GM18526 (cell line): ENCODE measurements around the gene BTG4.

Source experiments
- POLR2A ChIP-seq: IDR thresholded peaks from 3 replicates; pipeline ENCODE4 v1.6.1; 2011; ENCODE audit not compliant: insufficient read length; ENCODE audit errors: extremely low read depth

BTG4 gene

GRCh38 chr11:111540937-111541253 lies 28.7 kb upstream of the BTG4 start:
- TF ChIP-seq POLR2A, result no peak

- TF ChIP-seq POLR2A, result no peak
These were observed 28.1 kb upstream of the BTG4 start, which contains the start of gene LAYN for GRCh38 chr11:111540114-111540936. Gene LAYN, plus strand, starts transcription at chr11:111540720. Its CDS starts 124 bp downstream, at chr11:111540844.

GRCh38 chr11:111539426-111540113 lies 27.4 kb upstream of the BTG4 start:
- TF ChIP-seq POLR2A, result no peak

GRCh38 chr11:111538407-111539114 lies 26.4 kb upstream of the BTG4 start:
- no peak for TF ChIP-seq POLR2A

- TF ChIP-seq POLR2A, result no peak
These were observed 25.2 kb upstream of the BTG4 start for GRCh38 chr11:111537336-111537860.

- no peak for TF ChIP-seq POLR2A
These were observed 23.1 kb upstream of the BTG4 start for GRCh38 chr11:111535281-111535680.

- no peak for TF ChIP-seq POLR2A
These were observed 20.2 kb upstream of the BTG4 start for GRCh38 chr11:111532365-111532709.

- TF ChIP-seq POLR2A, result no peak
These were observed 19.6 kb upstream of the BTG4 start for GRCh38 chr11:111531687-111532364.

GRCh38 chr11:111531136-111531535 lies 18.9 kb upstream of the BTG4 start:
- TF ChIP-seq POLR2A, result no peak

- no peak for TF ChIP-seq POLR2A
These were observed 17.9 kb upstream of the BTG4 start for GRCh38 chr11:111530091-111530490.

GRCh38 chr11:111528557-111528956 lies 16.4 kb upstream of the BTG4 start:
- TF ChIP-seq POLR2A, result no peak

- no peak for TF ChIP-seq POLR2A
These were observed 15.1 kb upstream of the BTG4 start for GRCh38 chr11:111527279-111527678.

- no peak for TF ChIP-seq POLR2A
These were observed 14.3 kb upstream of the BTG4 start for GRCh38 chr11:111526501-111526900.

- no peak for TF ChIP-seq POLR2A
These were observed 13.3 kb upstream of the BTG4 start for GRCh38 chr11:111525456-111525855.

- TF ChIP-seq POLR2A, result no peak
These were observed 11.9 kb upstream of the BTG4 start for GRCh38 chr11:111524056-111524455.

- TF ChIP-seq POLR2A, result no peak
These were observed 11.2 kb upstream of the BTG4 start for GRCh38 chr11:111523343-111523742.

- TF ChIP-seq POLR2A, result no peak
These were observed 10.2 kb upstream of the BTG4 start for GRCh38 chr11:111522426-111522825.
